HEK293 (cell line): ENCODE measurements around the gene SPDYE6.

Experiments
- CTCF ChIA-PET: fragments of 350-600 bp; formaldehyde crosslinking; extraction: SDS; loops from one replicate; lab custom pipeline; 2021; ENCODE audit warnings: antibody characterized with exemption; lab: Yijun Ruan, JAX
- POLR2A ChIA-PET: fragments of 300-600 bp; formaldehyde crosslinking; extraction: SDS; loops from one replicate; lab custom pipeline; 2020; ENCODE audit warnings: antibody characterized with exemption, inconsistent platforms; lab: Yijun Ruan, JAX
- H3K27ac ChIP-seq: fragments of 200-500 bp; sonication (Bioruptor generic); 2 replicates; pipeline ENCODE4 v1.5.1; 2014; ENCODE audit warnings: low read depth, low read length, control low read depth, inconsistent platforms; ENCODE audit errors: extremely low read depth
- H3K36me3 ChIP-seq, 2 experiments: fragments of 200-500 bp in 1 of 2; sonication (Bioruptor generic) in 1 of 2; 1 replicate in 1 of 2; 2 replicates in 1 of 2; pipeline ENCODE4 v1.5.1; 2014 to 2017; ENCODE audit warnings: inconsistent platforms in 2 of 2, low read length in 2 of 2; ENCODE audit not compliant: control insufficient read depth in 2 of 2, insufficient read depth in 1 of 2
- H3K4me1 ChIP-seq: fragments of 200-500 bp; sonication (Bioruptor generic); 2 replicates; pipeline ENCODE4 v1.5.1; 2014; ENCODE audit warnings: mild to moderate bottlenecking, low read length, inconsistent platforms; ENCODE audit not compliant: control insufficient read depth, insufficient read depth
- H3K4me3 ChIP-seq: 2 replicates; pipeline ENCODE4 v1.5.1; 2011; ENCODE audit warnings: low read depth, mild to moderate bottlenecking, control low read depth, low read length, moderate library complexity
- H3K9me3 ChIP-seq: fragments of 200-500 bp; sonication (Bioruptor generic); 2 replicates; pipeline ENCODE4 v1.5.1; 2014; ENCODE audit warnings: low read depth, low read length, inconsistent platforms; ENCODE audit not compliant: control insufficient read depth, insufficient read depth
- BCL11B ChIP-seq: fragments of 450-650 bp; formaldehyde crosslinking; IDR thresholded peaks from 2 replicates; pipeline ENCODE4 v1.5.1; 2016; ENCODE audit warnings: low read depth, missing biosample characterization, missing genetic modification characterization
- EGR2 ChIP-seq: fragments of 450-650 bp; formaldehyde crosslinking; IDR thresholded peaks from 2 replicates; pipeline ENCODE4 v1.5.1; 2016; ENCODE audit warnings: low read depth, missing biosample characterization, missing genetic modification characterization
- GLIS1 ChIP-seq: fragments of 450-650 bp; formaldehyde crosslinking; IDR thresholded peaks from 2 replicates; pipeline ENCODE4 v1.5.1; 2016; ENCODE audit warnings: missing biosample characterization, missing genetic modification characterization
- GLIS2 ChIP-seq: fragments of 450-650 bp; formaldehyde crosslinking; IDR thresholded peaks from 2 replicates; pipeline ENCODE4 v1.5.1; 2016; ENCODE audit warnings: missing biosample characterization, missing genetic modification characterization
- SP7 ChIP-seq: fragments of 450-650 bp; formaldehyde crosslinking; IDR thresholded peaks from 2 replicates; pipeline ENCODE4 v1.5.1; 2016; ENCODE audit warnings: missing biosample characterization, missing genetic modification characterization
- TRIM28 ChIP-seq: IDR thresholded peaks from 2 replicates; pipeline ENCODE4 v1.6.1; 2011; ENCODE audit warnings: low read length, control low read depth, borderline replicate concordance
- ZBTB21 ChIP-seq: fragments of 450-650 bp; formaldehyde crosslinking; IDR thresholded peaks from 2 replicates; pipeline ENCODE4 v1.5.1; 2017; ENCODE audit warnings: missing biosample characterization, missing genetic modification characterization
- ZBTB8A ChIP-seq: fragments of 450-650 bp; formaldehyde crosslinking; IDR thresholded peaks from 2 replicates; pipeline ENCODE4 v1.5.1; 2016; ENCODE audit warnings: missing biosample characterization, missing genetic modification characterization
- ZFHX2 ChIP-seq: fragments of 450-650 bp; formaldehyde crosslinking; conservative IDR thresholded peaks from 2 replicates; pipeline ENCODE4 v1.5.1; 2016; ENCODE audit warnings: missing biosample characterization, missing genetic modification characterization
- ZIC2 ChIP-seq: fragments of 450-650 bp; formaldehyde crosslinking; IDR thresholded peaks from 2 replicates; pipeline ENCODE4 v1.5.1; 2016; ENCODE audit warnings: missing biosample characterization, missing genetic modification characterization
- ZNF138 ChIP-seq: fragments of 450-650 bp; formaldehyde crosslinking; IDR thresholded peaks from 2 replicates; pipeline ENCODE4 v1.5.1; 2016; ENCODE audit warnings: missing biosample characterization, missing genetic modification characterization, borderline replicate concordance
- ZNF16 ChIP-seq: fragments of 450-650 bp; formaldehyde crosslinking; IDR thresholded peaks from 2 replicates; pipeline ENCODE4 v1.5.1; 2016; ENCODE audit warnings: low read depth, missing biosample characterization, missing genetic modification characterization
- ZNF350 ChIP-seq: fragments of 450-650 bp; formaldehyde crosslinking; IDR thresholded peaks from 2 replicates; pipeline ENCODE4 v1.5.0; 2017; ENCODE audit warnings: missing biosample characterization, mild to moderate bottlenecking, missing genetic modification characterization
- ZNF426 ChIP-seq: fragments of 450-650 bp; formaldehyde crosslinking; IDR thresholded peaks from 2 replicates; pipeline ENCODE4 v1.5.1; 2017; ENCODE audit warnings: missing biosample characterization, missing genetic modification characterization, mild to moderate bottlenecking, inconsistent platforms, moderate library complexity
- ZNF433 ChIP-seq: fragments of 450-650 bp; formaldehyde crosslinking; IDR thresholded peaks from 2 replicates; pipeline ENCODE4 v1.5.1; 2016; ENCODE audit warnings: missing biosample characterization, missing genetic modification characterization, low read depth
- ZNF510 ChIP-seq: fragments of 450-650 bp; formaldehyde crosslinking; IDR thresholded peaks from 2 replicates; pipeline ENCODE4 v1.5.1; 2018; ENCODE audit warnings: mild to moderate bottlenecking, missing genetic modification characterization, missing biosample characterization; ENCODE audit not compliant: insufficient replicate concordance
- ZNF658 ChIP-seq: fragments of 450-650 bp; formaldehyde crosslinking; IDR thresholded peaks from 2 replicates; pipeline ENCODE4; 2016; ENCODE audit warnings: missing biosample characterization, missing genetic modification characterization
- ZNF701 ChIP-seq: fragments of 450-650 bp; formaldehyde crosslinking; IDR thresholded peaks from 2 replicates; pipeline ENCODE4 v1.5.1; 2016; ENCODE audit warnings: missing biosample characterization, missing genetic modification characterization
- ZNF747 ChIP-seq: fragments of 450-650 bp; formaldehyde crosslinking; IDR thresholded peaks from 2 replicates; pipeline ENCODE4 v1.5.1; 2016; ENCODE audit warnings: missing biosample characterization, missing genetic modification characterization
- ZNF843 ChIP-seq: fragments of 450-650 bp; formaldehyde crosslinking; IDR thresholded peaks from 2 replicates; pipeline ENCODE4 v1.5.1; 2016; ENCODE audit warnings: missing biosample characterization, missing genetic modification characterization
- ZSCAN30 ChIP-seq: fragments of 450-650 bp; IDR thresholded peaks from 2 replicates; pipeline ENCODE4 v1.5.1; 2018; ENCODE audit warnings: missing biosample characterization, mild to moderate bottlenecking, missing genetic modification characterization, moderate library complexity
- TF ChIP-seq, protein P1 (sequence below): fragments of 450-650 bp; formaldehyde crosslinking; IDR thresholded peaks from 2 replicates; pipeline ENCODE4 v1.5.1; 2017; ENCODE audit warnings: missing biosample characterization, missing genetic modification characterization
- TF ChIP-seq, protein P2 (sequence below): fragments of 450-650 bp; formaldehyde crosslinking; IDR thresholded peaks from 2 replicates; pipeline ENCODE4 v1.5.1; 2017; ENCODE audit warnings: missing biosample characterization, missing genetic modification characterization
- TF ChIP-seq, protein P3 (sequence below): fragments of 450-650 bp; formaldehyde crosslinking; conservative IDR thresholded peaks from 2 replicates; pipeline ENCODE4 v1.5.1; 2016; ENCODE audit warnings: low read depth, missing biosample characterization, missing genetic modification characterization

The SPDYE6 gene

DNA sequence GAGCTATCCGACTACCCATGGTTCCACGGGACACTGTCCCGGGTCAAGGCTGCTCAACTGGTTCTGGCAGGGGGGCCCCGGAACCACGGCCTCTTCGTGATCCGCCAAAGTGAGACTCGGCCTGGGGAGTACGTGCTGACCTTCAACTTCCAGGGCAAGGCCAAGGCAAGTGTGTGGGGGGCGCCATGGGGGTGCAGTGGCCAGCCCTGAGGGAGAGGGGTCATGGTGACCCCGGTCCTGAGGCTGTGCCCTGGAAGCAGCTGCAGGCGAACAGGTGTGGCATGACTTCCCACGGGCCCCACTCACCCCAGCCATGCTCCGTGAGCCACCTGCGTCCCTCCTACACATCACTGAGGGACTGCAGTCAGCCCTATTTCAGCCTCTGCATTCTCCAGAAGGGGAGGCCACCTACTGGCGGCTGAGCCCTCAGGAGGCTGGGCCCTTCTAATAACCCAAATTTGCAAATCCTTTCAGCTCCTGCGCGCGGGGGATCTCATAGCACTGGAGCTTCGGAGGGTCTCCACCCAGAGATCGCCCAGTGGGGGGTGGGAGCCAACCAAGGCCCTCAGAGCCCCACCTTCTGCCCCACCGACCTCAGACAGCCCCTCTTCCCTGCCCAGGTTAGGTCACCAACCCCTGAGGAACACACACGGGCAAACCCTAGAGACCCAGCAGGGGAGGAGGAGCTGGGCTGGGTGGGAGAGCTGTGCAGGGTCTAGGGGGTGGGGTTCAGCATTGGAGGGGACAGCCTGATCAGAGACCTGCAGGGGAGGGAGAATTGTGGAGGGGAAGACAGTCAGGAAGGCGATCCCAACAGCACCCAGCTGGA is 38.8 kb downstream of the SPDYE6 start:
- CTCF ChIA-PET = interaction anchor here (0.9 kb wide), 1 partner anchor 17 kb away, joined by 3 read pairs; no protein-coding TSS in a partner anchor
- POLR2A ChIA-PET = no interaction called here
- TF ChIP-seq BCL11B (tag by site-specific recombination) (no peak), ZBTB21 (tag by site-specific recombination) (no peak), ZBTB8A (tag by site-specific recombination) (no peak), TRIM28 (no peak), ZSCAN30 (tag by site-specific recombination) (no peak), ZNF658 (tag by site-specific recombination) (no peak), ZNF426 (no peak), ZNF747 (tag by site-specific recombination) (no peak), SP7 (tag by site-specific recombination) (no peak), ZIC2 (peak; percentile 15; the same call in 1 of the 2 replicates), ZNF433 (tag by site-specific recombination) (no peak), ZNF701 (tag by site-specific recombination) (no peak), ZFHX2 (tag by site-specific recombination) (peak; percentile 64), ZNF138 (tag by site-specific recombination) (no peak), GLIS1 (peak; percentile 21; the same call in 1 of the 2 replicates), ZNF843 (tag by site-specific recombination) (no peak), GLIS2 (tag by site-specific recombination) (peak; percentile 43; the same call in 1 of the 2 replicates), ZNF16 (tag by site-specific recombination) (no peak), ZNF510 (tag by site-specific recombination) (no peak), EGR2 (tag by site-specific recombination) (peak; percentile 68), ZNF350 (tag by site-specific recombination) (no peak)
- TF ChIP-seq, protein P1, sequence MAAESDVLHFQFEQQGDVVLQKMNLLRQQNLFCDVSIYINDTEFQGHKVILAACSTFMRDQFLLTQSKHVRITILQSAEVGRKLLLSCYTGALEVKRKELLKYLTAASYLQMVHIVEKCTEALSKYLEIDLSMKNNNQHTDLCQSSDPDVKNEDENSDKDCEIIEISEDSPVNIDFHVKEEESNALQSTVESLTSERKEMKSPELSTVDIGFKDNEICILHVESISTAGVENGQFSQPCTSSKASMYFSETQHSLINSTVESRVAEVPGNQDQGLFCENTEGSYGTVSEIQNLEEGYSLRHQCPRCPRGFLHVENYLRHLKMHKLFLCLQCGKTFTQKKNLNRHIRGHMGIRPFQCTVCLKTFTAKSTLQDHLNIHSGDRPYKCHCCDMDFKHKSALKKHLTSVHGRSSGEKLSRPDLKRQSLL (tag by site-specific recombination) = no peak
- TF ChIP-seq, protein P2, sequence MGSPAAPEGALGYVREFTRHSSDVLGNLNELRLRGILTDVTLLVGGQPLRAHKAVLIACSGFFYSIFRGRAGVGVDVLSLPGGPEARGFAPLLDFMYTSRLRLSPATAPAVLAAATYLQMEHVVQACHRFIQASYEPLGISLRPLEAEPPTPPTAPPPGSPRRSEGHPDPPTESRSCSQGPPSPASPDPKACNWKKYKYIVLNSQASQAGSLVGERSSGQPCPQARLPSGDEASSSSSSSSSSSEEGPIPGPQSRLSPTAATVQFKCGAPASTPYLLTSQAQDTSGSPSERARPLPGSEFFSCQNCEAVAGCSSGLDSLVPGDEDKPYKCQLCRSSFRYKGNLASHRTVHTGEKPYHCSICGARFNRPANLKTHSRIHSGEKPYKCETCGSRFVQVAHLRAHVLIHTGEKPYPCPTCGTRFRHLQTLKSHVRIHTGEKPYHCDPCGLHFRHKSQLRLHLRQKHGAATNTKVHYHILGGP (tag by site-specific recombination) = no peak
- TF ChIP-seq, protein P3, sequence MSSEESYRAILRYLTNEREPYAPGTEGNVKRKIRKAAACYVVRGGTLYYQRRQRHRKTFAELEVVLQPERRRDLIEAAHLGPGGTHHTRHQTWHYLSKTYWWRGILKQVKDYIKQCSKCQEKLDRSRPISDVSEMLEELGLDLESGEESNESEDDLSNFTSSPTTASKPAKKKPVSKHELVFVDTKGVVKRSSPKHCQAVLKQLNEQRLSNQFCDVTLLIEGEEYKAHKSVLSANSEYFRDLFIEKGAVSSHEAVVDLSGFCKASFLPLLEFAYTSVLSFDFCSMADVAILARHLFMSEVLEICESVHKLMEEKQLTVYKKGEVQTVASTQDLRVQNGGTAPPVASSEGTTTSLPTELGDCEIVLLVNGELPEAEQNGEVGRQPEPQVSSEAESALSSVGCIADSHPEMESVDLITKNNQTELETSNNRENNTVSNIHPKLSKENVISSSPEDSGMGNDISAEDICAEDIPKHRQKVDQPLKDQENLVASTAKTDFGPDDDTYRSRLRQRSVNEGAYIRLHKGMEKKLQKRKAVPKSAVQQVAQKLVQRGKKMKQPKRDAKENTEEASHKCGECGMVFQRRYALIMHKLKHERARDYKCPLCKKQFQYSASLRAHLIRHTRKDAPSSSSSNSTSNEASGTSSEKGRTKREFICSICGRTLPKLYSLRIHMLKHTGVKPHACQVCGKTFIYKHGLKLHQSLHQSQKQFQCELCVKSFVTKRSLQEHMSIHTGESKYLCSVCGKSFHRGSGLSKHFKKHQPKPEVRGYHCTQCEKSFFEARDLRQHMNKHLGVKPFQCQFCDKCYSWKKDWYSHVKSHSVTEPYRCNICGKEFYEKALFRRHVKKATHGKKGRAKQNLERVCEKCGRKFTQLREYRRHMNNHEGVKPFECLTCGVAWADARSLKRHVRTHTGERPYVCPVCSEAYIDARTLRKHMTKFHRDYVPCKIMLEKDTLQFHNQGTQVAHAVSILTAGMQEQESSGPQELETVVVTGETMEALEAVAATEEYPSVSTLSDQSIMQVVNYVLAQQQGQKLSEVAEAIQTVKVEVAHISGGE (tag by site-specific recombination) = no peak
- TF ChIP-seq, all 188 proteins: peak for 5

More for the DNA sequence above, 38.8 kb downstream of the SPDYE6 start:
- Histone ChIP-seq H3K27ac (no peak overlapping the region), H3K9me3 (no peaks in the 10 kb centered on the region), H3K4me1 (no peaks in the 10 kb centered on the region), H3K36me3 (no peaks in the 10 kb centered on the region; a peak in 1 of 3 replicates), H3K4me3 (no peak overlapping the region)
